ENCODE data around the gene CCNY.

CCNY gene

GRCh38 chr10:35488228-35488627 lies 151.9 kb downstream of the CCNY start:
- H3K4me3 ChIP-seq (ENCODE audit: low read depth, low read length): no peak overlapping the region
- H3K27ac ChIP-seq: no peak overlapping the region
- H3K9me3 ChIP-seq (ENCODE audit: severe bottlenecking): no peaks in the 10 kb centered on the region
- no peaks in the 10 kb centered on the region for H3K27me3 ChIP-seq (ENCODE audit: insufficient read depth, low read depth, severe bottlenecking)
- H3K36me3 ChIP-seq: no peaks in the 10 kb centered on the region; the same call in 1 of the 2 replicates
- no peak for TF ChIP-seq CTCF (IDR thresholded peaks at IDR 0.05; ENCODE audit: low read depth, low read length)
- no peak for DNase-seq

GRCh38 chr10:35492386-35493195 lies 156.3 kb downstream of the CCNY start:
- no peaks in the 10 kb centered on the region for H3K36me3 ChIP-seq
- TF ChIP-seq CTCF (IDR thresholded peaks at IDR 0.05; ENCODE audit: low read depth, low read length): no peak
- no peaks in the 10 kb centered on the region for H3K27me3 ChIP-seq (ENCODE audit: insufficient read depth, low read depth, severe bottlenecking)
- H3K9me3 ChIP-seq (ENCODE audit: severe bottlenecking): no peaks in the 10 kb centered on the region
- no peak overlapping the region for H3K4me3 ChIP-seq (ENCODE audit: low read depth, low read length)
- no peak for DNase-seq
- H3K27ac ChIP-seq: no peak overlapping the region

- H3K27me3 ChIP-seq (ENCODE audit: insufficient read depth, low read depth, severe bottlenecking): no peaks in the 10 kb centered on the region
- no peak overlapping the region for H3K4me3 ChIP-seq (ENCODE audit: low read depth, low read length)
- H3K36me3 ChIP-seq: no peaks in the 10 kb centered on the region
- H3K9me3 ChIP-seq (ENCODE audit: severe bottlenecking): no peaks in the 10 kb centered on the region
- DNase-seq: no peak
- TF ChIP-seq CTCF (IDR thresholded peaks at IDR 0.05; ENCODE audit: low read depth, low read length): no peak
- no peak overlapping the region for H3K27ac ChIP-seq
Measured at GRCh38 chr10:35493196-35494118, 157.1 kb downstream of the CCNY start.

GRCh38 chr10:35495521-35496119 lies 159.3 kb downstream of the CCNY start:
- Histone ChIP-seq H3K27me3 (ENCODE audit: insufficient read depth, low read depth, severe bottlenecking) (no peaks in the 10 kb centered on the region), H3K4me3 (ENCODE audit: low read depth, low read length) (no peak overlapping the region), H3K9me3 (ENCODE audit: severe bottlenecking) (no peaks in the 10 kb centered on the region), H3K27ac (no peak overlapping the region), H3K36me3 (no peaks in the 10 kb centered on the region)
- no peak for DNase-seq
- no peak for TF ChIP-seq CTCF (IDR thresholded peaks at IDR 0.05; ENCODE audit: low read depth, low read length)

GRCh38 chr10:35497909-35498308 lies 161.6 kb downstream of the CCNY start:
- no peak overlapping the region for H3K4me3 ChIP-seq (ENCODE audit: low read depth, low read length)
- DNase-seq: no peak
- H3K9me3 ChIP-seq (ENCODE audit: severe bottlenecking): no peaks in the 10 kb centered on the region
- no peak overlapping the region for H3K27ac ChIP-seq
- H3K36me3 ChIP-seq: no peaks in the 10 kb centered on the region
- TF ChIP-seq CTCF (IDR thresholded peaks at IDR 0.05; ENCODE audit: low read depth, low read length): no peak
- no peaks in the 10 kb centered on the region for H3K27me3 ChIP-seq (ENCODE audit: insufficient read depth, low read depth, severe bottlenecking)
